Hematopoietic multipotent progenitor cell (in vitro differentiated cells): ENCODE results near the gene CPD. TPM values are rescaled to one million over a fixed set of nuclear protein-coding genes. Genes with fewer than 3 reads are reported as not detected.

Source experiments
- DNase-seq, 3 donors: peaks; one replicate each; pipeline ENCODE4 v3.0.0-alpha.2; 2011 to 2015; ENCODE audit warnings: low read depth in 2 of 3, low spot score in 2 of 3
- total RNA-seq: library from RNA; depleted of rRNA; stranded (reverse); fragments of >200 nt; gene quantifications from one replicate; pipeline ENCODE4 v1.2.3, GENCODE V29; 2012

Gene CPD
- total RNA-seq, 1 donor, result 21.5 TPM

- DNase-seq, result no peak
Measured at GRCh38 chr17:30352240-30352814, 26.4 kb upstream of the CPD start.

GRCh38 chr17:30354701-30355100 lies 24.0 kb upstream of the CPD start:
- DNase-seq, result no peak

- no peak for DNase-seq
Measured at GRCh38 chr17:30357476-30357875, 21.3 kb upstream of the CPD start.

- DNase-seq, result no peak
Measured at GRCh38 chr17:30358055-30358760, 20.5 kb upstream of the CPD start.

GRCh38 chr17:30360086-30360808 lies 18.5 kb upstream of the CPD start:
- no peak for DNase-seq

DNA sequence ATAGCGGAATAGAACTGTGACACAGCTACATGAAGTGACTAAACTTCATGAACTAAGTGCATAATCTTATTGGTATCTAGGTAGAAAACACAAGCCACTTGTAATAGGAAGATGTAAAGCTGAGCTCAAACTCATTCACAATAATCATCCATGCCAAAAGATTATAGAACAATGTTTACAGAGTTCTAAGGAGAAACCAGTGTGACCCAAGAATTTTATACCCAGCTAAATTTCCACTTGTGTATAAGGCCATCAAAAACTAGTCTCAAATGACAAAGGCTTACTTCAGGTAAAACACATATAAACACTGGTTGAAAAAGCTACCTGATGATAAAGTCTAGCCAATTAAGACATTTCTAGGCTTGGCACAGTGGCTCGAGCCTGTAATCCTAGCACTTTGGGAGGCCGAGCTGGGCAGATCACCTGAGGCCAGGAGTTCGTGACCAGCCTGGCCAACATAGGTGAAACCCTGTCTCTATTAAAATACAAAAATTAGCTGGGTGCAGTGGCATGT lies 16.9 kb upstream of the CPD start:
- no peak for DNase-seq

GRCh38 chr17:30363715-30364202 lies 15.0 kb upstream of the CPD start:
- DNase-seq, result peak in 2 of 3 donors; percentile 25 to 37

DNA sequence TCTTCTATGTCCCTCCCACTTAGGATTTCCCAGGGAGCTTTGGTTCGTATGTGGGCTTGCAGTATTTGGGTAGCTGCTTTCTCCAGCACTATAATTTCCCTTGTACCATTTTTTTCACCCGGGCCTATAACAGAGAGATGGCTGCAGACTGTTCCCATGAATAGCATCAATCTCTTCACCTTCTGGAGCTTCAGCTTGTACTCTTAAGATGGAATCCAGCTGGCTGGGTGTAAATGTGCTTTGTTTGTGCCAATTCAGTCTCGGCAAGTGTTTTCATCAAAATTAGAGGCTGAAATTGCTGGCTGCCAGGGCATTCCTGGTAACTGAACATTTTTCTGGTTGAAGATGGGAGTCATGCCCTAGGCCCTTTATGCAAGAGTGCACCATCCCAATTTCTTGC lies 12.2 kb upstream of the CPD start:
- no peak for DNase-seq

GRCh38 chr17:30368912-30369720 lies 9.6 kb upstream of the CPD start:
- DNase-seq, result no peak

DNA sequence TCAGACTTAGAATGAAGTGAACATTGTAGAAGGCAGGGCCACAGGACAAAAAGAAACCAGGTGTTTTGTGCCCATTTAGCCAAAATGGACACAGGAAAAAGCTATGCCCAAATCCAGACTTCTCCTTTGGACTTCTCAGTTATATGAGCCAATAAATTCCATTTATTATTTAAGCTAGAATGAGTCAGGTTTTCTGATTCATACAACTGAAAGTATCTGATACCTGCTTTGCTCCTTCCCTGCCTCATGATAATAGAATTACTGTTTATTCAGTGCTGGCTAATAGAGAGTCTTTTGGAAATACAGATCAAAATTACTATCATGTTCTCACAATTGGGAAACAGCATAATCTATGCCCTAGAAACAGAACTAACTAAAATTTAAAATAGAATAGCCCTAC lies 8.7 kb upstream of the CPD start:
- no peak for DNase-seq

- DNase-seq, result peak in 1 of 3 donors; percentile 15
Measured at GRCh38 chr17:30372755-30373154, 6.0 kb upstream of the CPD start.

GRCh38 chr17:30375661-30376060 lies 3.1 kb upstream of the CPD start:
- DNase-seq, result no peak

DNA sequence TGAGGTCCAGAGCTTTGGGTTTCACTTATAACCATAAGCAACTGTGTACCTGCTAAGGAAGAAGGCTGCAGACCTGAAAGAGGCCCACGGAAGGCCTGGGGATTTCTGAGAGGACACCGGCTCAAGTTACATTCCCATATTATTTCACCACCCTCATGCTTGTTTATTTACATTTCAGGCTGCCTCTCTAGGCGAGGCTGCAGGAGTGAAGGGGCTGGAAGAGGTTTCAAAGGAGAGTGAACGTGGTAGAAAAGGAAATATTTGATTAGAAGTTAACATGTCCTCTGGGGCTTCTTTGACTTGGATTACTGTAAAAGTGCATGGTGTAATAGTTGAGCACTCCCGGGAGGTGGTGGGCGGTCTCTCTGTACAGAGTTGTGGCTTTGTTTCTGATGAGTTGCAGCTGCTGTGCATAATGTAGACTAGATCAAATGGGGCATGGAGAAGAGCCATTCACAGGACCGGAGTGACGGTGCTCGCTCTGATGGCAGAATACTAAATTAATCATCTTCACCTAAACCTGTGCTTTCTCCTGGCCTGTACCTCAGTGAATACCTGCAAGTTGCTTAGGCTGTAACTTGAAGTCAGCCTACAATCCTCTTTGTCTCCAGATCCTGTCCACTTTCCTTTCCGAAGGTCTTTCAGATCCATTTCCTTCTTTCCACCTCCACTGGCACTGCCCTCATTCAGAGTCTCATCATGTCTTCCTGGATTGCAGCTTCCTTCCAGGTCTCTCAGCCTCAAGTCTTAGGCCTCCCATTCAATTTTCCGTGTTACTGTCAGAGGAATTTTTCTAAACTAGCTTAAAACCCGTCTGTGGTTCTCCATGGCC lies 1.9 kb upstream of the CPD start:
- DNase-seq, result no peak

GRCh38 chr17:30377574-30378240 lies 1.0 kb upstream of the CPD start:
- DNase-seq, result no peak

DNA sequence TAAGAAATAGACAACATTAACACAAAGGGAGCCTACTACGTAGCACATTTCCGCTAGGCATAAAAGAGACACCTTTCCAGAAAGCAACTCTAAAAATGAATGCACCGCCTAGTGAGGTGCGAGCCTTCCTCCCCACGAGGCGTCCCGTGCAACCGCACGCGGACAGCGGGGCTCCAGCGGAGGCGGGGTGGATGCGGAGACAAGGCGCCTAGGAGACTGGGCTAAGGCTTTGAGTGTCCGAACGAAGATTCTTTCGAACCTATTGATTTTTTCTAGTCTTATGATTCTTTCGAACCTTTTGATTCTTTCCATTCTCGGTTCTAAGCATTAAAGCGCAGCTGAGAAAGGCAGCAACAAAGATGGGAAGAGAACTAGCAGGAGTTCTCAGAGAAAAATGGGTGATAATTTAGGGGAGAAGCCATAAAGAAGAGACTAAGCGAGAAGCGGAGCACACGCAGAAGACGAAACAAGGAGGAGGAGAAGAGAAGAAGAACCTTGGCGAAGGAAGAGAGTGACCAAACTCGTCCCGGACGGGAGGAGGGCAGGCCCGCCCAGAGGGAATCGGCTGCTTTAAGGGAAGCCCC lies 394 bp upstream of the CPD start:
- peak in 1 of 3 donors; percentile 41 for DNase-seq

- DNase-seq, result peak in 2 of 3 donors; percentile 12 to 18
Measured at GRCh38 chr17:30379303-30379902, 676 bp downstream of the CPD start.

DNA sequence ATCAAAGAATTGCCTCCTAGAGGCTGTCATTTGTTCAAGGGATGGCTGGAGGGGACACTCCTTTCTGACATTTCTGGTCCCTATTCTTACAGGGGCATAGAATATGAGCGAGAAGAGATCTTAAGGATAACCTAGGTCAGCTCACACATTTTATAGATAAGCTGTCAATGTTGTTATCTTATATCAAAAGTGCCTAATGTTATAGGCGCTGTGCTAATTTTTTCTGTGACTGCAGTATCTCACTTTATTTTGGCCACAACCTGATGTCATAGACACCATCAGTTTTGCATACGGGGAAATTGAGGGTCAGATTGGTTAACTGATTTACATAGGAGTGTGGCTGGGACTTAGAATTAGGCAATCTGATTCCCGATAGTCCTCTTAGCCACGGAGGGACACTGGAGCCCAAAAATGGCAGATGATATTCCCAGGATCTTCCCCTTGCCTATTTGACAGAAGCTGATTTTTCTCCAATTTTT lies 1.2 kb downstream of the CPD start:
- DNase-seq, result no peak

- no peak for DNase-seq
Measured at GRCh38 chr17:30380643-30381339, 2.1 kb downstream of the CPD start.
